WTC11 (cell line): ENCODE data around the gene GNG14. TPM values are rescaled to one million over a fixed set of nuclear protein-coding genes. Genes with fewer than 3 reads are reported as not detected.

Experiments
- total RNA-seq: library from RNA; stranded (reverse); gene quantifications from 3 replicates; pipeline ENCODE4 v1.2.3, GENCODE V29; 2021

The GNG14 gene
- total RNA-seq, 1 experiment from 2014 or later = not detected

Other genes starting within 250 kb of the GNG14 start
- gene ZNF443, start 247.0 kb upstream of the GNG14 start, total RNA-seq = 7.0 to 8.0 TPM (median 7.1 TPM) in 3 replicates
- 3.0 to 3.8 TPM (median 3.4 TPM) in 3 replicates for gene ZNF709, start 203.2 kb upstream of the GNG14 start, total RNA-seq
- gene ZNF564, start 136.5 kb upstream of the GNG14 start, total RNA-seq = 8.9 to 11.1 TPM (median 10.7 TPM) in 3 replicates
- gene ZNF490, start 77.2 kb upstream of the GNG14 start, total RNA-seq = 7.3 to 7.7 TPM (median 7.6 TPM) in 3 replicates
- 21.4 to 25.9 TPM (median 23.9 TPM) in 3 replicates for gene ZNF791, start 77.1 kb upstream of the GNG14 start, total RNA-seq
- 69.2 to 73.4 TPM (median 72.0 TPM) in 3 replicates for gene MAN2B1, start 21.3 kb upstream of the GNG14 start, total RNA-seq
- 21.8 to 26.3 TPM (median 23.7 TPM) in 3 replicates for gene WDR83, start 21.2 kb upstream of the GNG14 start, total RNA-seq
- 93.3 to 115 TPM (median 104 TPM) in 3 replicates for gene DHPS, start 6.1 kb upstream of the GNG14 start, total RNA-seq
- gene FBXW9, start 8.6 kb downstream of the GNG14 start, total RNA-seq = 13.7 to 16.0 TPM (median 15.2 TPM) in 3 replicates
- gene TNPO2, start 35.9 kb downstream of the GNG14 start, total RNA-seq = 90.9 to 105 TPM (median 94.4 TPM) in 3 replicates
- gene TRIR, start 46.7 kb downstream of the GNG14 start, total RNA-seq = 165 to 172 TPM (median 167 TPM) in 3 replicates
- gene GET3, start 49.5 kb downstream of the GNG14 start, total RNA-seq = 104 to 110 TPM (median 104 TPM) in 3 replicates
- gene BEST2, start 63.8 kb downstream of the GNG14 start, total RNA-seq = 3.3 to 4.7 TPM (median 4.1 TPM) in 3 replicates
- 70.0 to 83.3 TPM (median 81.4 TPM) in 3 replicates for gene HOOK2, start 87.6 kb downstream of the GNG14 start, total RNA-seq
- 6.6 to 11.5 TPM (median 10.2 TPM) in 3 replicates for gene JUNB, start 103.5 kb downstream of the GNG14 start, total RNA-seq
- gene PRDX2, start 113.8 kb downstream of the GNG14 start, total RNA-seq = 378 to 447 TPM (median 447 TPM) in 3 replicates
- gene THSD8, start 114.1 kb downstream of the GNG14 start, total RNA-seq = 30.1 to 50.2 TPM (median 47.0 TPM) in 3 replicates
- 71.3 to 78.2 TPM (median 72.9 TPM) in 3 replicates for gene RNASEH2A, start 118.6 kb downstream of the GNG14 start, total RNA-seq
- gene RTBDN, start 146.6 kb downstream of the GNG14 start, total RNA-seq = 2.4 to 3.8 TPM (median 3.1 TPM) in 3 replicates
- 24.3 to 28.4 TPM (median 27.3 TPM) in 3 replicates for gene MAST1, start 150.5 kb downstream of the GNG14 start, total RNA-seq
- gene DNASE2, start 193.5 kb downstream of the GNG14 start, total RNA-seq = 31.7 to 35.7 TPM (median 33.4 TPM) in 3 replicates
- 0.32 to 0.89 TPM (median 0.72 TPM) in 3 replicates for gene KLF1, start 199.2 kb downstream of the GNG14 start, total RNA-seq
- gene GCDH, start 203.2 kb downstream of the GNG14 start, total RNA-seq = 58.6 to 69.0 TPM (median 59.8 TPM) in 3 replicates
- gene SYCE2, start 231.3 kb downstream of the GNG14 start, total RNA-seq = 1.1 to 2.2 TPM (median 1.9 TPM) in 3 replicates
- gene FARSA, start 245.7 kb downstream of the GNG14 start, total RNA-seq = 103 to 108 TPM (median 106 TPM) in 3 replicates